ENCODE data around the gene ADGRV1. TPM values are rescaled to one million over a fixed set of nuclear protein-coding genes. Genes with fewer than 3 reads are reported as not detected.
"Not testable (repeated sequence)": the region's sequence is repeated elsewhere in the genome, so short reads cannot be mapped to it uniquely, and the experiment has no call there.

The ADGRV1 gene
- total RNA-seq, 1 donor from 2014 or later = 0.99 TPM

DNA sequence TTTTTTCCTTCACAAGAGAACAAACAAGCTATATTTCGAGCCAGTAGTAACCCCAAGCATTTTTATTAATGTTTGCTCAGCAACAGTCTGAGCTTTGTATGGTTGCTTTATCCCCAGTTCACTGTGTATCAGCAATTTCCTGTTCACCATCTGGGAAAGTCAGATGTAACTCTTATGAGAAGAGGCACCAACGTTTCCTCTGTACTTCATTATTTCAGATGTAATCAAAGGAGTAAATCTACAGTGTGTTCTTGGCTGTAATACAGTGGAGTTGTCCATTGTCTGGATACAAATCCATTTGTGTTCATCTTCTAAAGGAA lies 484.3 kb downstream of the ADGRV1 start:
- H3K4me1 Mint-ChIP-seq (ENCODE audit: unreplicated experiment) = no peaks in the 10 kb centered on the region
- H3K27ac Mint-ChIP-seq (ENCODE audit: unreplicated experiment) = no peak overlapping the region
- H3K4me3 Mint-ChIP-seq (ENCODE audit: unreplicated experiment) = no peak overlapping the region
- peaks cover 10% of the 10 kb centered on the region for H3K9me3 Mint-ChIP-seq (ENCODE audit: unreplicated experiment)
- TF ChIP-seq, protein P1, sequence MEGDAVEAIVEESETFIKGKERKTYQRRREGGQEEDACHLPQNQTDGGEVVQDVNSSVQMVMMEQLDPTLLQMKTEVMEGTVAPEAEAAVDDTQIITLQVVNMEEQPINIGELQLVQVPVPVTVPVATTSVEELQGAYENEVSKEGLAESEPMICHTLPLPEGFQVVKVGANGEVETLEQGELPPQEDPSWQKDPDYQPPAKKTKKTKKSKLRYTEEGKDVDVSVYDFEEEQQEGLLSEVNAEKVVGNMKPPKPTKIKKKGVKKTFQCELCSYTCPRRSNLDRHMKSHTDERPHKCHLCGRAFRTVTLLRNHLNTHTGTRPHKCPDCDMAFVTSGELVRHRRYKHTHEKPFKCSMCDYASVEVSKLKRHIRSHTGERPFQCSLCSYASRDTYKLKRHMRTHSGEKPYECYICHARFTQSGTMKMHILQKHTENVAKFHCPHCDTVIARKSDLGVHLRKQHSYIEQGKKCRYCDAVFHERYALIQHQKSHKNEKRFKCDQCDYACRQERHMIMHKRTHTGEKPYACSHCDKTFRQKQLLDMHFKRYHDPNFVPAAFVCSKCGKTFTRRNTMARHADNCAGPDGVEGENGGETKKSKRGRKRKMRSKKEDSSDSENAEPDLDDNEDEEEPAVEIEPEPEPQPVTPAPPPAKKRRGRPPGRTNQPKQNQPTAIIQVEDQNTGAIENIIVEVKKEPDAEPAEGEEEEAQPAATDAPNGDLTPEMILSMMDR (IDR thresholded peaks at IDR 0.05) = no peak
- DNase-seq (ENCODE audit: extremely low spot score, unreplicated experiment) = no peak
- H3K27me3 Mint-ChIP-seq (ENCODE audit: unreplicated experiment) = peaks cover 6% of the 10 kb centered on the region
- no peaks in the 10 kb centered on the region for H3K36me3 Mint-ChIP-seq (ENCODE audit: unreplicated experiment)

DNA sequence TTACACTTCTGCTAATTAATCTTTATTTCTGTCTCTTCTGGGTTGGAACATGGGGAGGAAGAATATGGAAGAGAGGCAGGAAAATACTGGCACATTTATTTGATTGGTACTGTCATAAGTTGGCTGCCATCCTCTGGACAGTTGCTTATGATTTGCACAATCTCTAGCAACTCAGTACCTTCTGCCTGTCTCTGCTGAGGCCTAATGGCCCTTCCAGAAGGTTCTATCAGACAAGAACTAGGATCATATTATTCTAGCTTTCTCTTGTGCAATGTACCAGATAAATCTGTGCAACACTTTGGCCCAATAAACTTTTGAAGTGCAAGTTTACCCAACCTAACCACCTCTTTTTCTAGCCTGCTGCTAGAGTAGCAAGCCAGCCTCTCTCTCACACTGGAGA lies 489.5 kb downstream of the ADGRV1 start:
- Mint-ChIP-seq H3K4me3 (ENCODE audit: unreplicated experiment) (no peak overlapping the region), H3K27me3 (ENCODE audit: unreplicated experiment) (peaks cover 6% of the 10 kb centered on the region), H3K36me3 (ENCODE audit: unreplicated experiment) (no peaks in the 10 kb centered on the region), H3K4me1 (ENCODE audit: unreplicated experiment) (no peaks in the 10 kb centered on the region), H3K9me3 (ENCODE audit: unreplicated experiment) (peaks cover 10% of the 10 kb centered on the region), H3K27ac (ENCODE audit: unreplicated experiment) (no peak overlapping the region)
- TF ChIP-seq, protein P1 (IDR thresholded peaks at IDR 0.05) = no peak
- DNase-seq (ENCODE audit: extremely low spot score, unreplicated experiment) = no peak

- Mint-ChIP-seq H3K27me3 (ENCODE audit: unreplicated experiment) (peaks cover 6% of the 10 kb centered on the region), H3K27ac (ENCODE audit: unreplicated experiment) (no peak overlapping the region), H3K9me3 (ENCODE audit: unreplicated experiment) (peaks cover 10% of the 10 kb centered on the region), H3K36me3 (ENCODE audit: unreplicated experiment) (no peaks in the 10 kb centered on the region), H3K4me3 (ENCODE audit: unreplicated experiment) (no peak overlapping the region), H3K4me1 (ENCODE audit: unreplicated experiment) (no peaks in the 10 kb centered on the region)
- DNase-seq (ENCODE audit: extremely low spot score, unreplicated experiment) = no peak
- TF ChIP-seq, protein P1 (IDR thresholded peaks at IDR 0.05) = no peak
These were observed 490.5 kb downstream of the ADGRV1 start for GRCh38 chr5:91049112-91049511.

GRCh38 chr5:91049800-91050199 lies 491.2 kb downstream of the ADGRV1 start:
- H3K4me3 Mint-ChIP-seq (ENCODE audit: unreplicated experiment) = no peak overlapping the region
- TF ChIP-seq, protein P1 (IDR thresholded peaks at IDR 0.05) = no peak
- no peak for DNase-seq (ENCODE audit: extremely low spot score, unreplicated experiment)
- H3K36me3 Mint-ChIP-seq (ENCODE audit: unreplicated experiment) = no peaks in the 10 kb centered on the region
- H3K27me3 Mint-ChIP-seq (ENCODE audit: unreplicated experiment) = peaks cover 8% of the 10 kb centered on the region
- H3K4me1 Mint-ChIP-seq (ENCODE audit: unreplicated experiment) = no peaks in the 10 kb centered on the region
- no peak overlapping the region for H3K27ac Mint-ChIP-seq (ENCODE audit: unreplicated experiment)
- peaks cover 10% of the 10 kb centered on the region for H3K9me3 Mint-ChIP-seq (ENCODE audit: unreplicated experiment)

DNA sequence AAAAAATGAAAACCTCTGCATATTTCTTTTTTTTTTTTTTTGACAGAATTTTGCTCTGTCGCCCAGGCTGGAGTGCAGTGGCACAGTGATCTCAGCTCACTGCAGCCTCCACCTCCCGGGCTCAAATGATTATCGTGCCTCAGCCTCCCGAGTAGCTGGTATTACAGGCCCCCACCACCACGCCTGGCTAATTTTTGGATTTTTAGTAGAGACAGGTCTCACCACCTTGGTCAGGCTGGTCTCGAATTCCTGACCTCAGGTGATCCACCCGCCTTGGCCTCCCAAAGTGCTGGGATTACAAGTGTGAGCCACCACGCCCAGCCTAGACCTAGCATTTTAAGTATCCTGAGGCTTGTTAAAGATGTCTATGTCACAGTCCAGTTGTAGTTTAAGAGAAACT lies 493.8 kb downstream of the ADGRV1 start:
- DNase-seq (ENCODE audit: extremely low spot score, unreplicated experiment); H3K4me3 Mint-ChIP-seq (ENCODE audit: unreplicated experiment); H3K9me3 Mint-ChIP-seq (ENCODE audit: unreplicated experiment); H3K36me3 Mint-ChIP-seq (ENCODE audit: unreplicated experiment); H3K4me1 Mint-ChIP-seq (ENCODE audit: unreplicated experiment); H3K27ac Mint-ChIP-seq (ENCODE audit: unreplicated experiment): not testable (repeated sequence)
- peaks cover 10% of the 10 kb centered on the region for H3K27me3 Mint-ChIP-seq (ENCODE audit: unreplicated experiment)
